ENCODE measurements around the gene NR1H4.

DNA sequence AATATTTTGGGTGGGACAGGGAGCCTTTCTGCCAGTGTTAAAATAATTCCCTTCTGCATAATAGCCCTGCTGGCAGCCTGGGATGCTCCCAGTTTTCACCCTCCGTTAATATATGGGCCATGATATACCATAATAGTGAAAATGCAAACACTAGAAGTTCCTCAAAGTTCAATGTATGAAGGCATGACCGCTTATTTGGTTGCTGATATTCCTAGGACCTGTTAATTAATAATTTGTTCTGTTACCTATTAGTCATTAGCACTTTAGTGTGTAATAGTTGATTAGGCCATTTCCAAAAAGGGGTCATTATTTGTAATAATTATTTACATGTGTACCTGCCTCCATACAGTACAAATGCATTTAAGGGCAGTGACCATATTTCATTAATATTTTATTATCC lies 20.4 kb downstream of the NR1H4 start:
- TF ChIP-seq POLR2A (IDR thresholded peaks at IDR 0.05) = no peak
- TF ChIP-seq, protein P1, sequence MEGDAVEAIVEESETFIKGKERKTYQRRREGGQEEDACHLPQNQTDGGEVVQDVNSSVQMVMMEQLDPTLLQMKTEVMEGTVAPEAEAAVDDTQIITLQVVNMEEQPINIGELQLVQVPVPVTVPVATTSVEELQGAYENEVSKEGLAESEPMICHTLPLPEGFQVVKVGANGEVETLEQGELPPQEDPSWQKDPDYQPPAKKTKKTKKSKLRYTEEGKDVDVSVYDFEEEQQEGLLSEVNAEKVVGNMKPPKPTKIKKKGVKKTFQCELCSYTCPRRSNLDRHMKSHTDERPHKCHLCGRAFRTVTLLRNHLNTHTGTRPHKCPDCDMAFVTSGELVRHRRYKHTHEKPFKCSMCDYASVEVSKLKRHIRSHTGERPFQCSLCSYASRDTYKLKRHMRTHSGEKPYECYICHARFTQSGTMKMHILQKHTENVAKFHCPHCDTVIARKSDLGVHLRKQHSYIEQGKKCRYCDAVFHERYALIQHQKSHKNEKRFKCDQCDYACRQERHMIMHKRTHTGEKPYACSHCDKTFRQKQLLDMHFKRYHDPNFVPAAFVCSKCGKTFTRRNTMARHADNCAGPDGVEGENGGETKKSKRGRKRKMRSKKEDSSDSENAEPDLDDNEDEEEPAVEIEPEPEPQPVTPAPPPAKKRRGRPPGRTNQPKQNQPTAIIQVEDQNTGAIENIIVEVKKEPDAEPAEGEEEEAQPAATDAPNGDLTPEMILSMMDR (IDR thresholded peaks at IDR 0.05) = no peak

Measured in breast epithelium (tissue), 3 donors.